Smooth muscle cell (in vitro differentiated cells): Measurements from ENCODE around the gene TRMT61A. TPM values are rescaled to one million over a fixed set of nuclear protein-coding genes. Genes with fewer than 3 reads are reported as not detected.

Experiments used
- DNase-seq: peaks from one replicate; lab custom pipeline; 2025; ENCODE audit not compliant: unreplicated experiment; lab: John Stamatoyannopoulos, UW
- H2AFZ ChIP-seq: fragments of 200-600 bp; sonication (generic); 2 replicates; pipeline ENCODE4 v1.6.0; 2016; ENCODE audit warnings: antibody characterized with exemption, low read depth, mild to moderate bottlenecking
- H3F3A ChIP-seq: fragments of 200-600 bp; sonication (generic); 2 replicates; pipeline ENCODE4 v1.6.0; 2017; ENCODE audit warnings: antibody characterized with exemption, low read depth
- H3K27ac ChIP-seq: fragments of 200-600 bp; sonication (generic); 2 replicates; pipeline ENCODE4 v1.5.1; 2016; ENCODE audit warnings: low read depth, mild to moderate bottlenecking
- H3K27me3 ChIP-seq: fragments of 200-600 bp; sonication (generic); 2 replicates; pipeline ENCODE4 v1.6.1; 2016; ENCODE audit warnings: low read depth, mild to moderate bottlenecking
- H3K36me3 ChIP-seq: fragments of 200-600 bp; sonication (generic); 2 replicates; pipeline ENCODE4 v1.5.1; 2016; ENCODE audit warnings: low read depth
- H3K4me1 ChIP-seq: fragments of 200-600 bp; sonication (generic); 2 replicates; pipeline ENCODE4 v1.5.1; 2016; ENCODE audit warnings: low read depth
- H3K4me2 ChIP-seq: fragments of 200-600 bp; sonication (generic); 2 replicates; pipeline ENCODE4 v1.6.0; 2016; ENCODE audit warnings: mild to moderate bottlenecking
- H3K4me3 ChIP-seq: fragments of 200-600 bp; sonication (generic); 2 replicates; pipeline ENCODE4 v1.5.1; 2016; ENCODE audit warnings: mild to moderate bottlenecking
- H3K79me2 ChIP-seq: fragments of 200-600 bp; sonication (generic); 2 replicates; pipeline ENCODE4 v1.6.0; 2016; ENCODE audit warnings: low read depth, mild to moderate bottlenecking
- H3K9ac ChIP-seq: fragments of 200-600 bp; sonication (generic); 2 replicates; pipeline ENCODE4 v1.6.0; 2016; ENCODE audit warnings: low read depth
- H3K9me3 ChIP-seq: fragments of 200-600 bp; sonication (generic); replicated peaks from 2 replicates; pipeline ENCODE4 v1.5.1; 2016; ENCODE audit warnings: low read depth
- H4K20me1 ChIP-seq: fragments of 200-600 bp; sonication (generic); 2 replicates; pipeline ENCODE4 v1.6.0; 2016; ENCODE audit warnings: low read depth
- WGBS: methylation state at CpG from one replicate; pipeline ENCODE4 v1.1.7; 2016; ENCODE audit warnings: low lambda C conversion rate; 5-methylcytosine and 5-hydroxymethylcytosine counted together
- polyA plus RNA-seq: library from polyadenylated mRNA; unstranded; fragments of >200 nt; fragmentation: Nextera tagmentation; extraction: Ambion mirVana; gene quantifications from 2 replicates; pipeline ENCODE4 v1.2.1, GENCODE V29; 2016
- total RNA-seq: library from RNA; depleted of rRNA; stranded (reverse); fragments of >200 nt; gene quantifications from 2 replicates; pipeline ENCODE4 v1.2.3, GENCODE V29; 2014
- TF ChIP-seq, protein P1 (sequence below): fragments of 200-600 bp; sonication (generic); IDR thresholded peaks from 2 replicates; pipeline ENCODE4 v1.5.1; 2017; ENCODE audit warnings: borderline replicate concordance, mild to moderate bottlenecking, antibody characterized with exemption; ENCODE audit not compliant: insufficient read depth, poor library complexity, severe bottlenecking

Gene TRMT61A
- total and polyA plus RNA-seq, 2 experiments from 2014 or later: 3.7 to 6.7 TPM

DNA sequence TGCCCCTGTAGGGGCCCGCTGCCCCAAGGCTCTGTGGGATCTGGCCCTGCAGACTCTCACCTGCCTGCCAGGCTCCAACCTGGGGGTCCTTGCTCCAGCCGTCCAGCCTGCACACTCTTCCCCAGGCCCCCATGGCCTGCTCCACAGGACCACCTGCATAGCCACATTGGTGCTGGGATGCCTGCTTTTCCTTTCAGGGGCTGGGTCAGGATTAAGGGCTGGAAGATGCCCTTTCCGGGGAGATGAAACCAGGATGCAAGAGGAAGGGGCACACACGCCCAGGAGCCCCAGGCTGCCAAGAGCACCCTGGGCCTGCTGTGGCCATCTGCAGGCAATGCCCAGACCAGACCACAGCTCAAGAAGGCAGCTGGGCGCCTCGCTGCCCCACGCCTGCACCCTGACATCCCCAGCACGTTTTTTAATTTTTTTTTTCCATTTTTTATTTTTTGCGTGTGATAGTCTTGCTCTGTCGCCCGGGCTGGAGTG is 18.5 kb downstream of the TRMT61A start:
- no peaks in the 10 kb centered on the region for H3K36me3 ChIP-seq
- no peaks in the 10 kb centered on the region for H3K79me2 ChIP-seq
- H3F3A ChIP-seq: no peaks in the 10 kb centered on the region
- H3K4me2 ChIP-seq: no peak overlapping the region
- no peak overlapping the region for H3K4me3 ChIP-seq
- 81% methylated on average over 11 of the region's 11 CpGs for whole genome bisulfite sequencing
- H2AFZ ChIP-seq: no peak overlapping the region
- H3K4me1 ChIP-seq: peaks cover 7% of the 10 kb centered on the region
- DNase-seq: no peak
- no peaks in the 10 kb centered on the region for H3K27me3 ChIP-seq
- TF ChIP-seq, protein P1, sequence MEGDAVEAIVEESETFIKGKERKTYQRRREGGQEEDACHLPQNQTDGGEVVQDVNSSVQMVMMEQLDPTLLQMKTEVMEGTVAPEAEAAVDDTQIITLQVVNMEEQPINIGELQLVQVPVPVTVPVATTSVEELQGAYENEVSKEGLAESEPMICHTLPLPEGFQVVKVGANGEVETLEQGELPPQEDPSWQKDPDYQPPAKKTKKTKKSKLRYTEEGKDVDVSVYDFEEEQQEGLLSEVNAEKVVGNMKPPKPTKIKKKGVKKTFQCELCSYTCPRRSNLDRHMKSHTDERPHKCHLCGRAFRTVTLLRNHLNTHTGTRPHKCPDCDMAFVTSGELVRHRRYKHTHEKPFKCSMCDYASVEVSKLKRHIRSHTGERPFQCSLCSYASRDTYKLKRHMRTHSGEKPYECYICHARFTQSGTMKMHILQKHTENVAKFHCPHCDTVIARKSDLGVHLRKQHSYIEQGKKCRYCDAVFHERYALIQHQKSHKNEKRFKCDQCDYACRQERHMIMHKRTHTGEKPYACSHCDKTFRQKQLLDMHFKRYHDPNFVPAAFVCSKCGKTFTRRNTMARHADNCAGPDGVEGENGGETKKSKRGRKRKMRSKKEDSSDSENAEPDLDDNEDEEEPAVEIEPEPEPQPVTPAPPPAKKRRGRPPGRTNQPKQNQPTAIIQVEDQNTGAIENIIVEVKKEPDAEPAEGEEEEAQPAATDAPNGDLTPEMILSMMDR: no peak
- H4K20me1 ChIP-seq: peaks cover 27% of the 10 kb centered on the region
- H3K27ac ChIP-seq: no peak overlapping the region
- no peak overlapping the region for H3K9ac ChIP-seq
- no peaks in the 10 kb centered on the region for H3K9me3 ChIP-seq

DNA sequence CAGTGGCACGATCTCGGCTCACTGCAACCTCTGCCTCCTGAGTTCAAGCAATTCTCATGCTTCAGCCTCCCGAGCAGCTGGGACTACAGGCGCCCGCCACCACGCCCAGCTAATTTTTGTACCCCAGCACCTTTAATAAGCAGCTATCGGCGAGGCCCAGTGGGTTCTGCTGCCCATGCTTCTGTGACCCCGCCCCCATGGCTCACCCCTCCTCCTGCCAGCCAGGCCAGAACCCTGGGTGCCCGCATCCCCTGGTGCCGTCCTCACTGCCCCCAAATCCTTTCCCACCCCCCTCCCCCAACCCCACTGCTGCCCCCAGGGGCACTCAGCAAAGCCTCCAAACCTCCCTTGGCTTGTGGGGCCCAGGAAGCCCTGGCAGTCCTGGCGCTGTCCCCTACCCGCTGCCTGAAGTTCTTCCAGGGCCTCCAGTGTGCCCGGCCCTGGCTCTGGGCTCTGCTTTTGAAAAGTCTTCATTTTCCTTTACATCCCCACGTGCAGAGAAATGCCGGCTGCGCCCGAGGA is 19.0 kb downstream of the TRMT61A start:
- H3K27me3 ChIP-seq: no peaks in the 10 kb centered on the region
- H3K79me2 ChIP-seq: no peaks in the 10 kb centered on the region
- no peak for DNase-seq
- H3K4me2 ChIP-seq: no peak overlapping the region
- 94% methylated on average over 15 of the region's 18 CpGs for WGBS
- H3K4me1 ChIP-seq: peaks cover 4% of the 10 kb centered on the region
- H2AFZ ChIP-seq: no peak overlapping the region
- no peaks in the 10 kb centered on the region for H3K36me3 ChIP-seq
- H3K9me3 ChIP-seq: no peaks in the 10 kb centered on the region
- TF ChIP-seq, protein P1: no peak
- no peak overlapping the region for H3K27ac ChIP-seq
- no peaks in the 10 kb centered on the region for H3F3A ChIP-seq
- H3K9ac ChIP-seq: no peak overlapping the region
- peaks cover 31% of the 10 kb centered on the region for H4K20me1 ChIP-seq
- no peak overlapping the region for H3K4me3 ChIP-seq

DNA sequence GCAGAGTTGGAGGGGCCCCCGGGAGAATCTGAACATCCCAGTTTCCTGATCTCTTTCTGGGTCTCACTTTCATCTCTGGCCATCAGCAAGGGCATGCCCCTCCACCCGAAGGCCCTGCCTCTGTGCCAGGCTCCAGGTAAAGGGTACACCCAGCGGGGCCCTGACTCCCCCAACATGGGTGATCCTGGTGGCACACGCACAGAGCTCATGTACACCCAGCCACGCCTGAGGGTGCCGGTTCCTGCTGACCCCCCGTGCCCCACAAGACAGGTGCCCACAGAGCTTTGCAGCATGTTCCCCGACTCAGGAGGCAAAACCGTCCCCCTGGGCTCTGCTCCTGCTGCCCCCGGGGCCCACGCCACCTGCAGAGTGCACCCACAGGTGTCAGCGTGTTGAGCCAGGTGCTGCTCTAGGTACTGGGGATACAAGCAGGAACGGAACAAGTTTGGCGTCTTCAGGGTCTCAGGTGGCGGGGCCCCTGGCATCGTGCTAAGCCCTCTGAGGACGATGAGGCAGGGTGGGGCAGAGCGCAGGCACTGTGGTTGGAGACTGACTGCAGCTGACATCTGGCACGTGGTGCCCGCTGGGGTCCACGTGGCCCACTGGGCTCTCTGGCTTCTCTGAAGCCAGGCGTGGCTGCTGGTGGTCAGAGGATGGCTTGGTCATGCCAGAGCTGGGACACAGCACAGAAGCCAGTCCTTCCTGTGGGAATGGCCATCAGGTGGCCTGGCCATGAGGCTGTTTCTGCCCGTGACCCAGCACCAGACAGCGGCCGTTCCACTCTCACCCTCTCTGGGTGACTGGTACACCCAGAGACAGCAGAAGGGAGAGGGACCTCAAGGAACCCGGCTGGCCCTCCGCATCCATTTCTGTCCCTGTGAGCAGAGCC is 19.7 kb downstream of the TRMT61A start:
- Histone ChIP-seq H2AFZ (no peak overlapping the region), H3K4me2 (no peak overlapping the region), H3K9ac (no peak overlapping the region), H3K9me3 (no peaks in the 10 kb centered on the region), H3K4me3 (no peak overlapping the region), H3K4me1 (no peaks in the 10 kb centered on the region), H3K79me2 (no peaks in the 10 kb centered on the region), H3K27me3 (no peaks in the 10 kb centered on the region), H3K36me3 (no peaks in the 10 kb centered on the region), H3K27ac (no peak overlapping the region), H4K20me1 (peaks cover 31% of the 10 kb centered on the region), H3F3A (no peaks in the 10 kb centered on the region)
- TF ChIP-seq, protein P1: no peak
- WGBS: 88% methylated on average over 27 of the region's 27 CpGs
- no peak for DNase-seq
